ENCODE data around the gene FAM149B1.

DNA sequence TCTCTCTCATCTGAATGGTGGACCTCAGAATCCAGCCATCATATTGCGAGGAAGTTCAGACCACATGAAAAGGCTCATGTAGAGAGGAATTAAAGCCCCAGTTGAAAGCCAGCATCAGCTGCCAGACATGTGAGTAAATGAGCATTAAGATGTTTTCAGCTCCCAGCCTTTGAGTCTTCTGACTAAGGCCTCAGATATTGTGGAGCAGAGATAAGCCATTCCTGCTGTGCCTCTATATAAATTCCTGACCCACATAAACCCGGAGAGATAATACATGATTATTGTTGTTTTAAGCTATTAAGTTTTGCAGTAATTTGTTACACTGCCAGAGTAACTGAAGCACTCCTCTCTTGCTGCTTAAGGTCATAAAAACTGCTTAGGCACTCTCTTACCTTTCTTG lies 14.6 kb downstream of the FAM149B1 start:
- TF ChIP-seq, protein P1, sequence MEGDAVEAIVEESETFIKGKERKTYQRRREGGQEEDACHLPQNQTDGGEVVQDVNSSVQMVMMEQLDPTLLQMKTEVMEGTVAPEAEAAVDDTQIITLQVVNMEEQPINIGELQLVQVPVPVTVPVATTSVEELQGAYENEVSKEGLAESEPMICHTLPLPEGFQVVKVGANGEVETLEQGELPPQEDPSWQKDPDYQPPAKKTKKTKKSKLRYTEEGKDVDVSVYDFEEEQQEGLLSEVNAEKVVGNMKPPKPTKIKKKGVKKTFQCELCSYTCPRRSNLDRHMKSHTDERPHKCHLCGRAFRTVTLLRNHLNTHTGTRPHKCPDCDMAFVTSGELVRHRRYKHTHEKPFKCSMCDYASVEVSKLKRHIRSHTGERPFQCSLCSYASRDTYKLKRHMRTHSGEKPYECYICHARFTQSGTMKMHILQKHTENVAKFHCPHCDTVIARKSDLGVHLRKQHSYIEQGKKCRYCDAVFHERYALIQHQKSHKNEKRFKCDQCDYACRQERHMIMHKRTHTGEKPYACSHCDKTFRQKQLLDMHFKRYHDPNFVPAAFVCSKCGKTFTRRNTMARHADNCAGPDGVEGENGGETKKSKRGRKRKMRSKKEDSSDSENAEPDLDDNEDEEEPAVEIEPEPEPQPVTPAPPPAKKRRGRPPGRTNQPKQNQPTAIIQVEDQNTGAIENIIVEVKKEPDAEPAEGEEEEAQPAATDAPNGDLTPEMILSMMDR (conservative IDR thresholded peaks at IDR 0.05; ENCODE audit: low read depth, low read length) = no peak
- no peak for TF ChIP-seq EZH2 (IDR thresholded peaks at IDR 0.05; ENCODE audit: low read length, unreplicated experiment)

All from PC-3 (cell line).